Gastrocnemius medialis (tissue), 4 donors: ENCODE measurements around the gene BRICD5. TPM values are rescaled to one million over a fixed set of nuclear protein-coding genes. Genes with fewer than 3 reads are reported as not detected.

Experiments used
- ATAC-seq, 2 donors: fragments of 150-250 bp; one replicate each; pipeline ENCODE4 v1.9.1; 2016
- DNase-seq, 2 donors: peaks; one replicate each; pipeline ENCODE4 v3.0.0-alpha.2; 2019
- H3K27ac ChIP-seq, 4 donors: fragments of 200-600 bp; sonication (generic); 1 replicate in 1 of 4; 2 replicates in 3 of 4; pipeline ENCODE4 v1.5.1; 2016 to 2018; ENCODE audit warnings: mild to moderate bottlenecking in 2 of 4, moderate library complexity in 1 of 4
- H3K27me3 ChIP-seq, 3 donors: fragments of 200-600 bp; sonication (generic) in 2 of 3; 1 replicate in 1 of 3; 2 replicates in 2 of 3; pipeline versions ENCODE4 v1.5.1 to v1.6.0; 2016 to 2019; ENCODE audit warnings: mild to moderate bottlenecking in 1 of 3, moderate library complexity in 1 of 3
- H3K36me3 ChIP-seq, 2 donors: fragments of 200-600 bp; sonication (generic) in 1 of 2; one replicate each; pipeline ENCODE4 v1.5.1; 2017 to 2018
- H3K4me1 ChIP-seq, 2 donors: fragments of 200-600 bp; sonication (generic) in 1 of 2; one replicate each; pipeline ENCODE4 v1.5.1; 2016 to 2017; ENCODE audit warnings: mild to moderate bottlenecking in 2 of 2
- H3K4me3 ChIP-seq, 4 donors: fragments of 200-600 bp; sonication (generic) in 3 of 4; 1 replicate in 1 of 4; 2 replicates in 3 of 4; pipeline ENCODE4 v1.5.1; 2016 to 2019; ENCODE audit warnings: mild to moderate bottlenecking in 2 of 4
- H3K9me3 ChIP-seq, 3 donors: fragments of 200-600 bp; sonication (generic) in 2 of 3; 1 replicate in 1 of 3; 2 replicates in 2 of 3; pipeline ENCODE4 v1.5.1; 2016 to 2019
- CTCF ChIP-seq, 5 experiments: fragments of 450-650 bp in 3 of 5; fragments of 200-600 bp in 2 of 5; sonication (generic) in 2 of 5; IDR thresholded peaks in 4 of 5; conservative IDR thresholded peaks in 1 of 5; 1 replicate in 4 of 5; 2 replicates in 1 of 5; pipeline ENCODE4 v1.5.1; 2016 to 2019; ENCODE audit warnings: antibody characterized with exemption in 5 of 5, mild to moderate bottlenecking in 3 of 5, moderate library complexity in 3 of 5
- POLR2A ChIP-seq, 2 donors: fragments of 450-650 bp; IDR thresholded peaks; one replicate each; pipeline ENCODE4 v1.6.1; 2017; ENCODE audit warnings: antibody characterized with exemption in 2 of 2, mild to moderate bottlenecking in 2 of 2, moderate library complexity in 2 of 2
- in situ Hi-C, 4 donors: fragments of 200-750 bp; cut with MboI; loops; one replicate each; pipeline versions ENCODE4 v1.15.0 to v1.8.0; 2017; ENCODE audit warnings: low sequenced_read_pairs in 4 of 4
- intact Hi-C: fragments of 100-400 bp; cut with DNase I; formaldehyde crosslinking; loops from one replicate; pipeline ENCODE4 v1.15.1; 2023; ENCODE audit warnings: low total_unique reads
- total RNA-seq, 4 donors: library from RNA; depleted of rRNA; stranded (reverse); fragments of >200 nt; gene quantifications; one replicate each; pipeline versions ENCODE4 v1.1.0 to v1.2.3, GENCODE V29; 2016

Gene BRICD5
- total RNA-seq, 4 donors from 2014 or later, result 0.15 to 2.2 (median 1.4) TPM

- intact Hi-C loops, result loop anchor here (5.0 kb wide), 1 partner anchor 304 kb away; no protein-coding TSS in a partner anchor
- peaks cover 27 to 36% (median 33%) of the 10 kb centered on the region in 3 donors for H3K27me3 ChIP-seq
Measured at GRCh38 chr16:2198283-2198682, 12.4 kb downstream of the BRICD5 start.

GRCh38 chr16:2197765-2198164 is 12.9 kb downstream of the BRICD5 start:
- intact Hi-C loops (loop anchor here (5.0 kb wide), 1 partner anchor 305 kb away; no protein-coding TSS in a partner anchor), in situ Hi-C loops (no loop called here)
- no peaks in the 10 kb centered on the region for H3K9me3 ChIP-seq
- TF ChIP-seq CTCF (IDR thresholded peaks at IDR 0.05 in 4 of 5, conservative IDR thresholded peaks at IDR 0.05 in 1 of 5) (no peak), POLR2A (IDR thresholded peaks at IDR 0.05) (no peak)
- H3K4me3 ChIP-seq, result no peak overlapping the region
- DNase-seq (no peak), ATAC-seq (no peak)
- H3K4me1 ChIP-seq, result peaks cover 7 to 10% of the 10 kb centered on the region in 2 donors
- peaks cover 27 to 36% (median 33%) of the 10 kb centered on the region in 3 donors for H3K27me3 ChIP-seq
- H3K36me3 ChIP-seq, result no peaks in the 10 kb centered on the region
- H3K27ac ChIP-seq, result no peak overlapping the region

More at GRCh38 chr16:2198283-2198682, 12.4 kb downstream of the BRICD5 start:
- peaks cover 7 to 10% of the 10 kb centered on the region in 2 donors for H3K4me1 ChIP-seq
- no peaks in the 10 kb centered on the region for H3K9me3 ChIP-seq
- no peak overlapping the region for H3K27ac ChIP-seq
- ATAC-seq, result no peak
- no peak for DNase-seq
- TF ChIP-seq POLR2A (IDR thresholded peaks at IDR 0.05) (no peak), CTCF (IDR thresholded peaks at IDR 0.05 in 4 of 5, conservative IDR thresholded peaks at IDR 0.05 in 1 of 5) (no peak)
- no peaks in the 10 kb centered on the region for H3K36me3 ChIP-seq
- H3K4me3 ChIP-seq, result no peak overlapping the region
- in situ Hi-C loops, result no loop called here

GRCh38 chr16:2196981-2197511 is 13.6 kb downstream of the BRICD5 start:
- Histone ChIP-seq H3K4me3 (no peak overlapping the region), H3K4me1 (peaks cover 7 to 10% of the 10 kb centered on the region in 2 donors), H3K27me3 (peaks cover 27 to 36% (median 33%) of the 10 kb centered on the region in 3 donors), H3K36me3 (no peaks in the 10 kb centered on the region), H3K9me3 (no peaks in the 10 kb centered on the region), H3K27ac (no peak overlapping the region)
- intact Hi-C loops, result loop anchor here (5.0 kb wide), 1 partner anchor 305 kb away; no protein-coding TSS in a partner anchor
- no peak for DNase-seq
- no peak for ATAC-seq
- in situ Hi-C loops, result no loop called here
- no peak for TF ChIP-seq POLR2A (IDR thresholded peaks at IDR 0.05)
- no peak for TF ChIP-seq CTCF (IDR thresholded peaks at IDR 0.05 in 4 of 5, conservative IDR thresholded peaks at IDR 0.05 in 1 of 5)

GRCh38 chr16:2196162-2196980 is 14.3 kb downstream of the BRICD5 start, which contains the start of gene CASKIN1:
Gene CASKIN1 (minus strand): TSS chr16:2196605. CDS start chr16:2196432, 173 bp downstream.
- in situ Hi-C loops (no loop called here), intact Hi-C loops (loop anchor here (5.0 kb wide), 1 partner anchor 306 kb away; no protein-coding TSS in a partner anchor)
- peaks cover 27 to 36% (median 33%) of the 10 kb centered on the region in 3 donors for H3K27me3 ChIP-seq
- ATAC-seq (peak in 1 of 2 donors; percentile 21), DNase-seq (no peak)
- no peaks in the 10 kb centered on the region for H3K9me3 ChIP-seq
- H3K4me3 ChIP-seq, result peak within 1 kb of the TSS in 3 of 4 donors; percentile 34 to 38 (median 35)
- H3K4me1 ChIP-seq, result peaks cover 7 to 10% of the 10 kb centered on the region in 2 donors
- TF ChIP-seq POLR2A (IDR thresholded peaks at IDR 0.05), result no peak
- no peak for TF ChIP-seq CTCF (IDR thresholded peaks at IDR 0.05 in 4 of 5, conservative IDR thresholded peaks at IDR 0.05 in 1 of 5)
- H3K27ac ChIP-seq, result no peak within 1 kb of the TSS
- H3K36me3 ChIP-seq, result no peaks in the 10 kb centered on the region
